ENCODE results near the gene SMAD2.

DNA sequence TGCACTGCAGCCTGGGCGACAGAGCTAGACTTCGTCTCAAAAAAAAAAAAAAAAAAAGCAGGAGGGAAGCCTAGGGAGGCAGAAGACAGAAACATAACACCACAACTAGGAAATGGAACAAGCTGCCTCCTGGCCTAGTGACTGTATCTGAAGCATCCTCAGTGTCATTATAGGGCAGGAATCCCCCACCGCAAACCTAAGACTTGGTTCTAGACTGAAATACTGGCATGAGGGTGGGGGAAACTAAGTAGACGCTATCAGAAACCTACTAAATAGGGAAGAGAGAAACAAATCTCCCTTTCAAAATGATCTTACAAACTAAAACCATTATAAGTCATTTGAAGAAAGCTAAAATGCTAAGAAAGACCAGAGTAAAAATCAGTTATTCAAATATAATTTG lies 16.4 kb upstream of the SMAD2 start:
- no peak for TF ChIP-seq EZH2 (optimal IDR thresholded peaks at IDR 0.05; ENCODE audit: low read depth, low read length)
- TF ChIP-seq, protein P1, sequence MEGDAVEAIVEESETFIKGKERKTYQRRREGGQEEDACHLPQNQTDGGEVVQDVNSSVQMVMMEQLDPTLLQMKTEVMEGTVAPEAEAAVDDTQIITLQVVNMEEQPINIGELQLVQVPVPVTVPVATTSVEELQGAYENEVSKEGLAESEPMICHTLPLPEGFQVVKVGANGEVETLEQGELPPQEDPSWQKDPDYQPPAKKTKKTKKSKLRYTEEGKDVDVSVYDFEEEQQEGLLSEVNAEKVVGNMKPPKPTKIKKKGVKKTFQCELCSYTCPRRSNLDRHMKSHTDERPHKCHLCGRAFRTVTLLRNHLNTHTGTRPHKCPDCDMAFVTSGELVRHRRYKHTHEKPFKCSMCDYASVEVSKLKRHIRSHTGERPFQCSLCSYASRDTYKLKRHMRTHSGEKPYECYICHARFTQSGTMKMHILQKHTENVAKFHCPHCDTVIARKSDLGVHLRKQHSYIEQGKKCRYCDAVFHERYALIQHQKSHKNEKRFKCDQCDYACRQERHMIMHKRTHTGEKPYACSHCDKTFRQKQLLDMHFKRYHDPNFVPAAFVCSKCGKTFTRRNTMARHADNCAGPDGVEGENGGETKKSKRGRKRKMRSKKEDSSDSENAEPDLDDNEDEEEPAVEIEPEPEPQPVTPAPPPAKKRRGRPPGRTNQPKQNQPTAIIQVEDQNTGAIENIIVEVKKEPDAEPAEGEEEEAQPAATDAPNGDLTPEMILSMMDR (IDR thresholded peaks at IDR 0.05; ENCODE audit: low read length): no peak
